ENCODE data around the gene RCC2. TPM values are rescaled to one million over a fixed set of nuclear protein-coding genes. Genes with fewer than 3 reads are reported as not detected.

The RCC2 gene
- total RNA-seq, 1 experiment from 2014 or later, result 473 TPM

DNA sequence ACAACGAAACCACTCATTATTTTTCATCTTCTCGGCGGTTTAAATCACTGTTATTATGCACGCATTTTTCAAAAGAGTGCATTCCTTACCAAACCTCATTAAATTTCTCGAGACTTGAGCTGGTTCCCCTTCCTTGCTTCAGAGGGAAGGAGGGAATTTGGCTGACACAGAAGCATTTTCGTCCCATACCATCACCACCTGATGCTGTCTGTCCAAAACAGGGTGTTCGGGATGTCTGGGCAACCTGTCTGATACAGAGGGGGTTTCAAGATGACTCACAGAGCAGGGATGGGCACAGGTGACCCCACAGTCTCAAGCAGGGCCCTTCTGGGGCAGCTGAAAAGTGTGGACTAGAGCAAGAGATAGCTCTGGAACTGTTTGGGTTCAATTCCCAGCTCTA is 12.3 kb upstream of the RCC2 start:
- Histone ChIP-seq H4K5ac (ENCODE audit: insufficient read length, low read depth, low read length) (no peak overlapping the region), H3K27ac (ENCODE audit: insufficient read length, low read depth, low read length) (no peak overlapping the region), H2BK15ac (ENCODE audit: low read depth, low read length) (no peak overlapping the region), H3K14ac (ENCODE audit: insufficient read depth, low read length) (no peak overlapping the region), H3T11ph (ENCODE audit: low read length) (no peak overlapping the region), H3K18ac (ENCODE audit: insufficient read length, low read depth, low read length) (no peak overlapping the region), H3K9ac (ENCODE audit: extremely low read depth, insufficient read length, low read length) (no peak overlapping the region), H2BK12ac (ENCODE audit: insufficient read length, low read depth, low read length) (no peak overlapping the region), H3K23me2 (ENCODE audit: insufficient read length, low read depth, low read length, poor library complexity, severe bottlenecking) (no peaks in the 10 kb centered on the region), H3K4me1 (ENCODE audit: insufficient read depth, low read length) (no peaks in the 10 kb centered on the region), H2BK120ac (ENCODE audit: low read depth, low read length, poor library complexity, severe bottlenecking) (no peak overlapping the region), H3K9me3 (ENCODE audit: control insufficient read depth, low read depth, low read length) (no peaks in the 10 kb centered on the region), H4K91ac (ENCODE audit: insufficient read length, low read depth, low read length) (no peak overlapping the region), H4K20me1 (ENCODE audit: control insufficient read depth, insufficient read depth, insufficient read length) (no peaks in the 10 kb centered on the region), H3K79me1 (ENCODE audit: insufficient read depth, low read depth, low read length, poor library complexity, severe bottlenecking) (no peaks in the 10 kb centered on the region), H4K8ac (replicated peaks; ENCODE audit: insufficient read length, low read depth, low read length) (no peak overlapping the region), H2BK5ac (ENCODE audit: insufficient read length, low read length) (no peak overlapping the region), H2AK5ac (ENCODE audit: insufficient read length, low read length) (no peak overlapping the region), H3K23ac (ENCODE audit: insufficient read length, low read depth, low read length) (no peak overlapping the region), H2AFZ (ENCODE audit: low read length) (no peak overlapping the region), H3K27me3 (ENCODE audit: insufficient read depth, low read length) (no peaks in the 10 kb centered on the region), H3K4me2 (ENCODE audit: insufficient read depth, insufficient read length, low read length) (no peak overlapping the region), H2BK20ac (ENCODE audit: low read depth, low read length, poor library complexity, severe bottlenecking) (no peak overlapping the region), H3K79me2 (ENCODE audit: insufficient read depth, low read length) (no peaks in the 10 kb centered on the region), H3K56ac (ENCODE audit: insufficient read length, low read depth, low read length) (no peak overlapping the region), H3K4ac (ENCODE audit: low read depth, low read length) (no peak overlapping the region)
- Mint-ChIP-seq H3K4me1 (peaks cover 3 to 4% of the 10 kb centered on the region in 2 experiments; a peak in 3 of 4 replicates), H3K36me3 (ENCODE audit: insufficient read depth in 1 of 3, low read depth in 3 of 3) (no peaks in the 10 kb centered on the region; a peak in 1 of 7 replicates), H3K9me3 (no peaks in the 10 kb centered on the region), H3K27ac (peak overlapping the region in 1 of 3 experiments; percentile 52; a peak in 1 of 7 replicates), H3K4me3 (no peak overlapping the region), H3K27me3 (ENCODE audit: low read depth) (peaks cover 6% of the 10 kb centered on the region)
- TF ChIP-seq, protein P1, sequence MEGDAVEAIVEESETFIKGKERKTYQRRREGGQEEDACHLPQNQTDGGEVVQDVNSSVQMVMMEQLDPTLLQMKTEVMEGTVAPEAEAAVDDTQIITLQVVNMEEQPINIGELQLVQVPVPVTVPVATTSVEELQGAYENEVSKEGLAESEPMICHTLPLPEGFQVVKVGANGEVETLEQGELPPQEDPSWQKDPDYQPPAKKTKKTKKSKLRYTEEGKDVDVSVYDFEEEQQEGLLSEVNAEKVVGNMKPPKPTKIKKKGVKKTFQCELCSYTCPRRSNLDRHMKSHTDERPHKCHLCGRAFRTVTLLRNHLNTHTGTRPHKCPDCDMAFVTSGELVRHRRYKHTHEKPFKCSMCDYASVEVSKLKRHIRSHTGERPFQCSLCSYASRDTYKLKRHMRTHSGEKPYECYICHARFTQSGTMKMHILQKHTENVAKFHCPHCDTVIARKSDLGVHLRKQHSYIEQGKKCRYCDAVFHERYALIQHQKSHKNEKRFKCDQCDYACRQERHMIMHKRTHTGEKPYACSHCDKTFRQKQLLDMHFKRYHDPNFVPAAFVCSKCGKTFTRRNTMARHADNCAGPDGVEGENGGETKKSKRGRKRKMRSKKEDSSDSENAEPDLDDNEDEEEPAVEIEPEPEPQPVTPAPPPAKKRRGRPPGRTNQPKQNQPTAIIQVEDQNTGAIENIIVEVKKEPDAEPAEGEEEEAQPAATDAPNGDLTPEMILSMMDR (conservative IDR thresholded peaks at IDR 0.05), result no peak
- no peak for DNase-seq
- no CpG with 5 or more reads among the region's 7 CpGs for WGBS (ENCODE audit: extremely low coverage, insufficient read length, low lambda C conversion rate)
